Esophagus muscularis mucosa (tissue), 4 donors: ENCODE data around the gene GPC5. TPM values are rescaled to one million over a fixed set of nuclear protein-coding genes. Genes with fewer than 3 reads are reported as not detected.
"Not testable (repeated sequence)": the region's sequence is repeated elsewhere in the genome, so short reads cannot be mapped to it uniquely, and the experiment has no call there.

ENCODE experiments used
- DNase-seq: peaks from one replicate; pipeline ENCODE4 v3.0.0-alpha.2; 2017; ENCODE audit errors: extremely low spot score
- H3K27ac ChIP-seq, 4 donors: fragments of 200-600 bp; sonication (generic); replicated peaks in 1 of 4; 1 replicate in 3 of 4; 2 replicates in 1 of 4; pipeline ENCODE4 v1.5.1; 2016 to 2019; ENCODE audit warnings: mild to moderate bottlenecking in 1 of 4
- H3K27me3 ChIP-seq, 4 donors: fragments of 200-600 bp; sonication (generic); one replicate each; pipeline versions ENCODE4 v1.5.1 to v1.6.0; 2016 to 2019
- H3K36me3 ChIP-seq, 4 donors: fragments of 200-600 bp; sonication (generic); one replicate each; pipeline ENCODE4 v1.5.1; 2016 to 2019
- H3K4me1 ChIP-seq, 4 donors: fragments of 200-600 bp; sonication (generic); one replicate each; pipeline ENCODE4 v1.5.1; 2016 to 2019
- H3K4me3 ChIP-seq, 4 donors: fragments of 200-600 bp; sonication (generic); 1 replicate in 2 of 4; 2 replicates in 2 of 4; pipeline ENCODE4 v1.5.1; 2016 to 2019; ENCODE audit warnings: mild to moderate bottlenecking in 4 of 4, moderate library complexity in 1 of 4
- H3K9me3 ChIP-seq, 4 donors: fragments of 200-600 bp; sonication (generic); 1 replicate in 3 of 4; 2 replicates in 1 of 4; pipeline ENCODE4 v1.5.1; 2016 to 2019
- CTCF ChIP-seq, 3 experiments: fragments of 200-600 bp in 2 of 3; fragments of 450-650 bp in 1 of 3; sonication (generic) in 2 of 3; IDR thresholded peaks; one replicate each; pipeline ENCODE4 v1.5.1; 2017 to 2019; ENCODE audit warnings: antibody characterized with exemption in 3 of 3, mild to moderate bottlenecking in 2 of 3, moderate library complexity in 1 of 3
- EP300 ChIP-seq: sonication (generic); formaldehyde crosslinking; IDR thresholded peaks from one replicate; pipeline ENCODE4 v1.6.1; 2017; ENCODE audit warnings: antibody characterized with exemption
- POLR2A ChIP-seq: fragments of 450-650 bp; IDR thresholded peaks from one replicate; pipeline ENCODE4 v1.6.1; 2017; ENCODE audit warnings: antibody characterized with exemption, moderate library complexity, mild to moderate bottlenecking, low read depth
- POLR2AphosphoS5 ChIP-seq, 2 donors: sonication (generic); formaldehyde crosslinking; IDR thresholded peaks; one replicate each; pipeline ENCODE4 v1.6.1; 2017; ENCODE audit warnings: antibody characterized with exemption in 2 of 2
- WGBS: methylation state at CpG from one replicate; pipeline ENCODE4 v1.1.5; 2018; 5-methylcytosine and 5-hydroxymethylcytosine counted together
- intact Hi-C: fragments of 100-400 bp; cut with DNase I; formaldehyde crosslinking; loops from one replicate; pipeline ENCODE4 v1.15.1; 2023
- total RNA-seq, 4 donors: library from RNA; depleted of rRNA; stranded (reverse); fragments of >200 nt; gene quantifications; one replicate each; pipeline versions ENCODE4 v1.1.0 to v1.2.1, GENCODE V29; 2016

GPC5 gene
- total RNA-seq, 4 donors from 2014 or later: 0.13 to 0.42 (median 0.33) TPM; not detected in 1

GRCh38 chr13:91661692-91662490 is 263.5 kb downstream of the GPC5 start:
- WGBS: 85% methylated on average over 4 of the region's 4 CpGs

GRCh38 chr13:91664039-91664438 is 265.6 kb downstream of the GPC5 start:
- intact Hi-C loops: no loop called here
- Histone ChIP-seq H3K27ac (no peak overlapping the region), H3K27me3 (no peaks in the 10 kb centered on the region), H3K9me3 (no peaks in the 10 kb centered on the region), H3K4me1 (no peaks in the 10 kb centered on the region), H3K36me3 (no peaks in the 10 kb centered on the region), H3K4me3 (no peak overlapping the region)
- DNase-seq: no peak
- TF ChIP-seq POLR2AphosphoS5 (IDR thresholded peaks at IDR 0.05) (no peak), EP300 (no peak), POLR2A (no peak), CTCF (IDR thresholded peaks at IDR 0.05) (no peak)
- 98% methylated on average over 3 of the region's 3 CpGs for WGBS

More at GRCh38 chr13:91661692-91662490, 263.5 kb downstream of the GPC5 start:
- no peaks in the 10 kb centered on the region for H3K4me1 ChIP-seq
- H3K27me3 ChIP-seq: no peaks in the 10 kb centered on the region
- H3K4me3 ChIP-seq: no peak overlapping the region
- no peak overlapping the region for H3K27ac ChIP-seq
- intact Hi-C loops: no loop called here
- DNase-seq: no peak
- TF ChIP-seq POLR2AphosphoS5 (IDR thresholded peaks at IDR 0.05) (no peak), CTCF (IDR thresholded peaks at IDR 0.05) (no peak), EP300 (no peak), POLR2A (no peak)
- no peaks in the 10 kb centered on the region for H3K9me3 ChIP-seq
- H3K36me3 ChIP-seq: no peaks in the 10 kb centered on the region

- intact Hi-C loops: no loop called here
- DNase-seq: no peak
- TF ChIP-seq POLR2A (no peak), EP300 (no peak), CTCF (IDR thresholded peaks at IDR 0.05) (no peak), POLR2AphosphoS5 (IDR thresholded peaks at IDR 0.05) (no peak)
- no peaks in the 10 kb centered on the region for H3K4me1 ChIP-seq
- 98% methylated on average over 2 of the region's 2 CpGs for WGBS
- no peak overlapping the region for H3K4me3 ChIP-seq
- no peaks in the 10 kb centered on the region for H3K27me3 ChIP-seq
- H3K36me3 ChIP-seq: no peaks in the 10 kb centered on the region
- no peak overlapping the region for H3K27ac ChIP-seq
- no peaks in the 10 kb centered on the region for H3K9me3 ChIP-seq
These were observed 269.1 kb downstream of the GPC5 start for GRCh38 chr13:91667486-91667885.

GRCh38 chr13:91668866-91669495 is 270.6 kb downstream of the GPC5 start:
- intact Hi-C loops: no loop called here
- Histone ChIP-seq H3K36me3 (no peaks in the 10 kb centered on the region), H3K4me3 (no peak overlapping the region), H3K27ac (no peak overlapping the region), H3K4me1 (no peaks in the 10 kb centered on the region), H3K27me3 (no peaks in the 10 kb centered on the region), H3K9me3 (no peaks in the 10 kb centered on the region)
- TF ChIP-seq CTCF (IDR thresholded peaks at IDR 0.05) (no peak), POLR2AphosphoS5 (IDR thresholded peaks at IDR 0.05) (no peak), EP300 (no peak), POLR2A (no peak)
- DNase-seq: no peak
- 68% methylated on average over 5 of the region's 5 CpGs for WGBS

GRCh38 chr13:91674347-91674746 is 275.9 kb downstream of the GPC5 start:
- H3K27me3 ChIP-seq, intact Hi-C loops, H3K4me1 ChIP-seq, H3K9me3 ChIP-seq, H3K4me3 ChIP-seq, H3K27ac ChIP-seq, H3K36me3 ChIP-seq, DNase-seq: not testable (repeated sequence)
- WGBS: 95% methylated on average over 15 of the region's 15 CpGs
